Stomach (tissue), 9 donors: Measurements from ENCODE around the gene E4F1. TPM values are rescaled to one million over a fixed set of nuclear protein-coding genes. Genes with fewer than 3 reads are reported as not detected.

Experiments
- DNase-seq, 2 donors: peaks; one replicate each; pipeline versions ENCODE4 v3.0.0 to v3.0.0-alpha.2; 2013 to 2019
- H3K27ac ChIP-seq, 5 donors: fragments of 200-600 bp in 4 of 5; sonication (generic) in 4 of 5; one replicate each; pipeline ENCODE4 v1.5.1; 2013 to 2019; ENCODE audit warnings: mild to moderate bottlenecking in 1 of 5, moderate library complexity in 1 of 5
- H3K27me3 ChIP-seq, 3 donors: fragments of 200-600 bp; sonication (generic); one replicate each; pipeline ENCODE4 v1.5.1; 2017 to 2019; ENCODE audit warnings: mixed run types in 1 of 3
- H3K36me3 ChIP-seq, 4 donors: fragments of 200-600 bp; sonication (generic); 1 replicate in 3 of 4; 2 replicates in 1 of 4; pipeline ENCODE4 v1.5.1; 2016 to 2019
- H3K4me1 ChIP-seq, 4 donors: fragments of 200-600 bp; sonication (generic); one replicate each; pipeline ENCODE4 v1.5.1; 2016 to 2019
- H3K4me3 ChIP-seq, 4 donors: fragments of 200-600 bp; sonication (generic) in 3 of 4; one replicate each; pipeline ENCODE4 v1.5.1; 2016 to 2019; ENCODE audit warnings: mild to moderate bottlenecking in 1 of 4
- H3K9me3 ChIP-seq, 4 donors: fragments of 200-600 bp; sonication (generic); one replicate each; pipeline ENCODE4 v1.5.1; 2016 to 2019
- CTCF ChIP-seq, 7 experiments: fragments of 450-650 bp in 4 of 7; fragments of 200-600 bp in 3 of 7; sonication (generic) in 3 of 7; IDR thresholded peaks; one replicate each; pipeline ENCODE4 v1.5.1; 2016 to 2019; ENCODE audit warnings: antibody characterized with exemption in 7 of 7, control low read depth in 2 of 7, mild to moderate bottlenecking in 1 of 7
- EP300 ChIP-seq: sonication (generic); formaldehyde crosslinking; IDR thresholded peaks from one replicate; pipeline ENCODE4 v1.6.1; 2017; ENCODE audit warnings: antibody characterized with exemption
- POLR2A ChIP-seq, 4 donors: fragments of 450-650 bp; IDR thresholded peaks; one replicate each; pipeline ENCODE4 v1.6.1; 2016; ENCODE audit warnings: antibody characterized with exemption in 4 of 4, control low read depth in 2 of 4, mild to moderate bottlenecking in 1 of 4, moderate library complexity in 1 of 4
- POLR2AphosphoS5 ChIP-seq, 3 donors: sonication (generic); formaldehyde crosslinking; IDR thresholded peaks; one replicate each; pipeline ENCODE4 v1.6.1; 2016; ENCODE audit warnings: antibody characterized with exemption in 3 of 3
- WGBS, 5 donors: extraction: QIAGEN DNeasy Blood & Tissue Kit in 3 of 5; methylation state at CpG; one replicate each; pipeline versions ENCODE4 v1.1.5 to v1.1.7; 2013 to 2018; 5-methylcytosine and 5-hydroxymethylcytosine counted together
- intact Hi-C: fragments of 100-400 bp; cut with DNase I; formaldehyde crosslinking; loops from one replicate; pipeline ENCODE4 v1.15.1; 2023; ENCODE audit warnings: low total_unique reads
- polyA plus RNA-seq, 3 donors: library from polyadenylated mRNA; stranded (reverse); fragments of 200-250 nt; gene quantifications; one replicate each; pipeline ENCODE4 v1.2.3, GENCODE V29; 2013
- total RNA-seq, 5 donors: library from RNA; depleted of rRNA; stranded (reverse); fragments of >200 nt; gene quantifications; one replicate each; pipeline versions ENCODE4 v1.1.0 to v1.2.3, GENCODE V29; 2014 to 2016
- donor health status: healthy with polysubstance abuse.
- donor health status: Bipolar disorder and iron deficiency.
- donor health status: healthy.

E4F1 gene
- total and polyA plus RNA-seq, 8 donors: 12.7 to 114 (median 35.6) TPM

DNA sequence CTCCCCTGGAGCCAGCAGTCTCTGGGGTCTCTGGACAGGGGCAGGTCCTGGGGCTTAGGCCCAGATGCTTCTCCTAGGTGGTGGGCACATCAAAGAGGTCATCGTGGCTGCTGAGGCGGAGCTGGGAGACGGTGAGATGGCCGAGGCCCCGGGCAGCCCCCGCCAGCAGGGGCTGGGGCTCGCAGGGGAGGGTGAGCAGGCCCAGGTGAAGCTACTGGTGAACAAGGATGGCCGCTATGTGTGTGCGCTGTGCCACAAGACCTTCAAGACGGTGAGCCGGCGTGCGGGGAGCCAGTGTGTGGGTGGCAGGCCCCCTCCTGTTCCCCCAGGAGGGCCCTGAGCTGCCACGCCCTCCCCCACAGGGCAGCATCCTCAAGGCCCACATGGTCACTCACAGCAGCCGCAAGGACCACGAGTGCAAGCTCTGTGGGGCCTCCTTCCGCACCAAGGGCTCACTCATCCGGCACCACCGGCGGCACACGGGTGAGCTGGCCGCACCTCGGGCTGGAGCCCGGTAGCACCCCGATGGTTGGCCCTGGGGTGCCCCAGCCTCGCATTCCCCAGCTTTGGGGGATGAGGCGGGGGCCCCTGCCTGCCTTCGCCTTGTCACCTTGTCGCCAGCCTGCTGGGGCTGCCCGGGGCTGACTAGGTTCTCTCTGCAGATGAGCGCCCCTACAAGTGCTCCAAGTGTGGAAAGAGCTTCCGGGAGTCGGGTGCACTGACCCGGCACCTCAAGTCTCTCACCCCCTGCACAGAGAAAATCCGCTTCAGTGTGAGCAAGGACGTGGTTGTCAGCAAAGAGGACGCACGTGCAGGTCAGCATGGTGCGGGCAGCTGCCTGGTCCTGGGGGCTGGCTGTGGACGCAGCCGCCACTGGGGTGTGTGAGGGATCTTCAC lies 9.0 kb downstream of the E4F1 start:
- WGBS, 5 donors: 87 to 92% (median 91%) methylated on average over 11 to 41 of the region's 41 CpGs
- H3K27ac ChIP-seq: no peak overlapping the region
- peaks cover 5 to 30% (median 18%) of the 10 kb centered on the region in 3 donors for H3K27me3 ChIP-seq
- peaks cover 73 to 87% (median 82%) of the 10 kb centered on the region in 4 donors for H3K36me3 ChIP-seq
- DNase-seq: no peak
- TF ChIP-seq POLR2A (IDR thresholded peaks at IDR 0.05): no peak
- no peak for TF ChIP-seq POLR2AphosphoS5 (IDR thresholded peaks at IDR 0.05)
- TF ChIP-seq EP300: no peak
- TF ChIP-seq CTCF (IDR thresholded peaks at IDR 0.05): no peak
- no peaks in the 10 kb centered on the region for H3K9me3 ChIP-seq
- no peak overlapping the region for H3K4me3 ChIP-seq
- H3K4me1 ChIP-seq: peaks cover 16 to 21% (median 18%) of the 10 kb centered on the region in 4 donors
- intact Hi-C loops: no loop called here

DNA sequence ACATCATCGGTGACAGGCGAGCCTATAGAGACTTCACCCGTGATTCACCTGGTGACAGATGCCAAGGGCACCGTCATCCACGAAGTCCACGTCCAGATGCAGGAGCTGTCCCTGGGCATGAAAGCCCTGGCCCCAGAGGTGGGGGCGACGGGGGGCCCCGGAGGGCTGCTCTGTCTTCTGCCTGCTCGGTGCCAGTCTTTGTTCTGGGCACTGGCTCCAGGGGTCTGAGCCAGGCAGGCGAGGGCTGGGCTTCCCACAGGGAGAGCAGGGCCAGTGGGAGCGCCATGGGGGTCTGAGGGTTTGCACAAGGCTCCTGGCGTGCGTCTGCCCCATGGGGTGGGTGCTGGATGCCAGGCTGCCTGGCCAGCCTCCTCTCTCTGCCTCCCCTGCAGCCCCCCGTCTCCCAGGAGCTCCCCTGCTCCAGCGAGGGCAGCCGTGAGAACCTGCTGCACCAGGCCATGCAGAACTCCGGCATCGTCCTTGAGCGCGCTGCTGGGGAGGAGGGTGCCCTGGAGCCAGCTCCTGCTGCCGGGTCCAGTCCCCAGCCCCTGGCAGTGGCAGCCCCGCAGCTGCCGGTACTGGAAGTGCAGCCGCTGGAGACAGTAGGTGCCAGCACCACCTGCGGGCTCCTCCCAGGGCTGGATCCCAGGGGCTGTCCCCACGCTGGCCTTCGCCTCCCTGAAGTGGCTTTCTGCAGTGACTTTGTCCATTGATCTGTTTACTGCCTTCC lies 9.8 kb downstream of the E4F1 start:
- 93 to 97% (median 96%) methylated on average over 7 to 28 of the region's 28 CpGs for WGBS, 5 donors
- H3K27ac ChIP-seq: no peak overlapping the region
- H3K27me3 ChIP-seq: peaks cover 5 to 39% (median 26%) of the 10 kb centered on the region in 3 donors
- intact Hi-C loops: no loop called here
- H3K4me1 ChIP-seq: peaks cover 18 to 26% (median 24%) of the 10 kb centered on the region in 4 donors
- peaks cover 69 to 79% (median 77%) of the 10 kb centered on the region in 4 donors for H3K36me3 ChIP-seq
- TF ChIP-seq EP300 (no peak), CTCF (IDR thresholded peaks at IDR 0.05) (no peak), POLR2AphosphoS5 (IDR thresholded peaks at IDR 0.05) (no peak)
- H3K9me3 ChIP-seq: no peaks in the 10 kb centered on the region
- no peak for DNase-seq
- no peak overlapping the region for H3K4me3 ChIP-seq

GRCh38 chr16:2233872-2234812 lies 10.8 kb downstream of the E4F1 start:
- 91 to 94% (median 93%) methylated on average over 31 to 51 of the region's 51 CpGs for WGBS, 5 donors
- no peak overlapping the region for H3K4me3 ChIP-seq
- peaks cover 60 to 70% (median 68%) of the 10 kb centered on the region in 4 donors for H3K36me3 ChIP-seq
- DNase-seq: no peak
- no peaks in the 10 kb centered on the region for H3K9me3 ChIP-seq
- TF ChIP-seq POLR2A (IDR thresholded peaks at IDR 0.05) (no peak), EP300 (no peak)
- peaks cover 5 to 45% (median 28%) of the 10 kb centered on the region in 3 donors for H3K27me3 ChIP-seq
- H3K27ac ChIP-seq: no peak overlapping the region
- intact Hi-C loops: no loop called here
- H3K4me1 ChIP-seq: peaks cover 18 to 32% (median 24%) of the 10 kb centered on the region in 4 donors

- Histone ChIP-seq H3K4me1 (peaks cover 18 to 32% (median 24%) of the 10 kb centered on the region in 4 donors), H3K9me3 (no peaks in the 10 kb centered on the region), H3K4me3 (no peak overlapping the region), H3K27ac (no peak overlapping the region), H3K36me3 (peaks cover 54 to 67% (median 64%) of the 10 kb centered on the region in 4 donors), H3K27me3 (peaks cover 5 to 45% (median 28%) of the 10 kb centered on the region in 3 donors)
- DNase-seq: no peak
- no peak for TF ChIP-seq POLR2A (IDR thresholded peaks at IDR 0.05)
- TF ChIP-seq POLR2AphosphoS5 (IDR thresholded peaks at IDR 0.05): no peak
- intact Hi-C loops: no loop called here
- 76 to 94% (median 91%) methylated on average over 8 to 18 of the region's 18 CpGs for WGBS, 5 donors
These were observed 11.4 kb downstream of the E4F1 start for GRCh38 chr16:2234813-2235170.
